HG02678 (cell line): ENCODE measurements around the gene PCDHGA10.
"Not testable (repeated sequence)": the region's sequence is repeated elsewhere in the genome, so short reads cannot be mapped to it uniquely, and the experiment has no call there.

Experiments used
- ATAC-seq: cut with Tn5 transposase; IDR thresholded peaks from one replicate; pipeline ENCODE4 v1.9.1; 2021; ENCODE audit warnings: mild to moderate bottlenecking, moderate library complexity; ENCODE audit not compliant: unreplicated experiment

PCDHGA10 gene

DNA sequence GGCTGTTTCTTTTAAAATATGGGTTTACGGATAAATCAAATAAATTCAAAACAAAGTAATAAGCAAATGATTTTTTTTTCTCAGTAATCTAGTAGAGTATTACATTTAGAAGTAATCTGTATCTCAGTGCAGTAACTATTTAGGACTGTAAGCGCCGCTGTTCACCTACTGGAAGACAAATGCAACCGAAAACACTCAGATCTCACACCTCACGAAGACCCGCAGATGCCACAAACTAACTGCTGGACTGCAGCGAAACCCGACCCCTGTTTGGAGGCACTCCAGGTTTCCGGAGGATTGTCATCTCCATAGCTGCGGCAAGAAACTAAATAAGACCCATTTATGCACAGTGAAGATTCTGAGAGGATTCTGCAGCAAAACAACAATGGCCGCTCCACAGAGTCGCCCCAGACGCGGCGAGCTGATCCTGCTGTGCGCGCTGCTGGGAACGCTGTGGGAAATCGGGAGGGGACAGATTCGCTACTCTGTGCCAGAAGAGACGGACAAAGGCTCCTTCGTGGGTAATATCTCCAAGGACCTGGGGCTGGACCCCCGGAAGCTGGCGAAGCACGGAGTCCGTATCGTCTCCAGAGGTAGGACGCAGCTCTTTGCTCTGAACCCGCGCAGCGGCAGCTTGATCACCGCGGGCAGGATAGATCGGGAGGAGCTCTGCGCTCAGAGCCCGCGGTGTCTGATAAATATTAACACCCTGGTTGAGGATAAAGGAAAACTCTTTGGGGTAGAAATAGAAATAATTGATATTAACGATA is 20.2 kb upstream of the PCDHGA10 start, which contains the start of gene PCDHGA8:
PCDHGA8 (plus strand) TSS at position 205 of the 770 bp plus-strand sequence; CDS start at position 386, 181 bp downstream.
- no peak for ATAC-seq

DNA sequence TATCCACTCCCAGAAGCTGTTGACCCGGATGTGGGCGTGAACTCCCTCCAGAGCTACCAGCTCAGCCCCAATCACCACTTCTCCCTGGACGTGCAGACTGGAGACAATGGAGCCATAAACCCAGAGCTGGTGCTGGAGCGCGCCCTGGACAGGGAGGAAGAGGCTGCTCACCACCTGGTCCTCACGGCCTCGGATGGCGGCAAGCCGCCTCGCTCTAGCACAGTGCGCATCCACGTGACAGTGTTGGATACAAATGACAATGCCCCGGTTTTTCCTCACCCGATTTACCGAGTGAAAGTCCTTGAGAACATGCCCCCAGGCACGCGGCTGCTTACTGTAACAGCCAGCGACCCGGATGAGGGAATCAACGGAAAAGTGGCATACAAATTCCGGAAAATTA is 19.5 kb upstream of the PCDHGA10 start:
- no peak for ATAC-seq

GRCh38 chr5:141394401-141395187 is 18.2 kb upstream of the PCDHGA10 start:
- ATAC-seq: not testable (repeated sequence)

- peak; percentile 97 for ATAC-seq
Observed at GRCh38 chr5:141397756-141398551, 14.8 kb upstream of the PCDHGA10 start, which contains the start of gene PCDHGB5. Gene PCDHGB5, plus strand, starts transcription at chr5:141397947. Its CDS starts 181 bp downstream, at chr5:141398128.

DNA sequence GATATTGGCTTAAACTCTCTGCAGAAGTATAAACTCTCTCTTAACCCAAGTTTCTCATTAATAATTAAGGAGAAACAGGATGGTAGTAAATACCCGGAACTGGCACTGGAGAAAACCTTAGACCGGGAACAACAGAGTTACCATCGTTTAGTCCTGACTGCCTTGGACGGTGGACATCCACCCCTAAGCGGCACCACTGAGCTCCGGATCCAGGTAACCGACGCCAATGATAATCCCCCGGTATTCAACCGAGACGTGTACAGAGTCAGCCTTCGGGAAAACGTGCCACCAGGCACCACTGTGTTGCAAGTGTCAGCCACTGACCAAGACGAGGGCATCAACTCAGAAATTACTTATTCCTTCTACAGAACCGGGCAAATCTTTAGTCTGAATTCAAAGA is 14.2 kb upstream of the PCDHGA10 start:
- no peak for ATAC-seq

GRCh38 chr5:141399555-141400258 is 13.1 kb upstream of the PCDHGA10 start:
- no peak for ATAC-seq

DNA sequence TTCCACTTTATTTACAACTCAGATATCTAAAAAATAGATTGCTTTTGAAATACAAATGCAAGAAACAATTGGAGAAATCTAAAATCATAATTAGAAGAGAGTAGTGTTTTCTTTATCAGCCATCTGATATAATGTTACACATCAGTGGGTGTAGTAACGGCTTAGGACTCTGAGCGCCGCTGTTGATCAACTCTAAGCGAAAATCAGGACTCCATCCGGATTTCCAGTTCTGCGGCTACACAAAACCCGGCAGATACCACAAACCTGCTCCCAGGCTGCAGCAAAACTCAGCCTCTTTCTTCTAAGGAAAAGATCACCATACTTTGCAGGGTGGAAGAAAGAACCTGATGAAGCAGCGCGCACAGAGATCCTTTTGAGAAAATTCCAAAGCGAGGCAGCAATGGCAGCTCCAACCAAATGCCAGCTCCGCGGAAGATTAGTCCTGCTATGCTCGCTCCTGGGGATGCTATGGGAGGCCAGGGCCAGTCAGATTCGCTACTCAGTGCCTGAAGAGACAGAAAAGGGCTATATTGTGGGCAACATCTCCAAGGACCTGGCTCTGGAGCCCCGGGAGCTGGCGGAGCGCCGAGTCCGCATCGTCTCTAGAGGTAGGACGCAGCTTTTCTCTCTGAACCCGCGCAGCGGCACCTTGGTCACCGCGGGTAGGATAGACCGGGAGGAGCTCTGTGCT is 10.1 kb upstream of the PCDHGA10 start, which contains the start of gene PCDHGA9:
PCDHGA9 (plus strand) TSS at position 226 of the 691 bp plus-strand sequence; CDS start at position 401, 175 bp downstream.
- ATAC-seq: no peak

GRCh38 chr5:141403387-141403786 is 9.4 kb upstream of the PCDHGA10 start:
- ATAC-seq: no peak

GRCh38 chr5:141407790-141408505 is 4.8 kb upstream of the PCDHGA10 start, which contains the start of gene PCDHGB6:
Gene PCDHGB6, plus strand, starts transcription at chr5:141408021. Its CDS starts 182 bp downstream, at chr5:141408203.
- ATAC-seq: peak; percentile 78

GRCh38 chr5:141409598-141410306 is 3.0 kb upstream of the PCDHGA10 start:
- ATAC-seq: no peak

DNA sequence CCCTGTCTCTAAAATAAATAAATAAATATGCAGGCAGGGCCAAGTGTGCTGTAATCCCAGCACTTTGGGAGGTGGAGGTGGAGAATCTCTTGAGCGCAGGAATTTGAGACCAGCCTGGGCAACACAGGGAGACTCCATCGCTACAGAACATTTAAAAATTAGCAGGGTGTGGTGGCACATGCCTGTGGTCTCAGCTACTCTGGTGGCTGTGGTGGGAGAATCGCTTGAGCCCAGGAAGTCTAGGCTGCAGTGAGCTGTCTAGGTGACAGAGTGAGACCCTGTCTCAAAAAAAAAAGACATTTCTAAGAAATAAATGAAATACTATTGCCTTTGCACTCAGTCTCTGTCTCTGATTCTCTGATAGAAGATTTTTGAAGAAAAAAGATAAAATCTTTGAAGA is 1.2 kb upstream of the PCDHGA10 start:
- no peak for ATAC-seq

DNA sequence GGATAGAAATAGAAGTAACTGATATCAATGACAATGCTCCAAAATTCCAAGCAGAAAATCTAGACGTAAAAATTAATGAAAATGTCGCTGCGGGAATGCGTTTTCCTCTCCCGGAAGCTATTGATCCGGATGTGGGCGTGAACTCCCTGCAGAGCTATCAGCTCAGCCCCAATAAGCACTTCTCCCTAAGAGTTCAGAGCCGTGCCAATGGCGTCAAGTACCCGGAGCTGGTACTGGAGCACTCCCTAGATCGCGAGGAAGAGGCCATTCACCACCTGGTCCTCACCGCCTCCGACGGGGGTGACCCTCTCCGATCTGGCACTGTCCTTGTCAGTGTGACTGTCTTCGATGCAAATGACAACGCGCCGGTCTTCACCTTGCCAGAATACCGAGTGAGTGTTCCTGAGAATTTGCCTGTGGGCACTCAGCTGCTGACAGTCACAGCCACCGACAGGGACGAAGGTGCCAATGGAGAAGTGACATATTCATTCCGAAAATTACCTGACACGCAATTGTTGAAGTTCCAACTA is 818 bp downstream of the PCDHGA10 start:
- no peak for ATAC-seq

GRCh38 chr5:141414548-141415274 is 1.9 kb downstream of the PCDHGA10 start:
- ATAC-seq: not testable (repeated sequence)

DNA sequence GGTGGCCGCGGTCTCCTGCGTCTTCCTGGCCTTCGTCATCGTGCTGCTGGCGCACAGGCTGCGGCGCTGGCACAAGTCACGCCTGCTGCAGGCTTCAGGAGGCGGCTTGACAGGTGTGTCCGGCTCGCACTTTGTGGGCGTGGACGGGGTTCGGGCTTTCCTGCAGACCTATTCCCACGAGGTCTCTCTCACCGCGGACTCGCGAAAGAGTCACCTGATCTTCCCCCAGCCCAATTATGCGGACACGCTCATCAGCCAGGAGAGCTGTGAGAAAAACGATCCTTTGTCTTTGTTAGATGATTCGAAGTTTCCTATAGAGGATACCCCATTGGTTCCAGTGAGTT is 2.5 kb downstream of the PCDHGA10 start:
- not testable (repeated sequence) for ATAC-seq

- ATAC-seq: peak; percentile 73
Observed at GRCh38 chr5:141417494-141418172, 4.8 kb downstream of the PCDHGA10 start, which contains the start of gene PCDHGB7. Gene PCDHGB7, plus strand, starts transcription at chr5:141417677. Its CDS starts 183 bp downstream, at chr5:141417860.

DNA sequence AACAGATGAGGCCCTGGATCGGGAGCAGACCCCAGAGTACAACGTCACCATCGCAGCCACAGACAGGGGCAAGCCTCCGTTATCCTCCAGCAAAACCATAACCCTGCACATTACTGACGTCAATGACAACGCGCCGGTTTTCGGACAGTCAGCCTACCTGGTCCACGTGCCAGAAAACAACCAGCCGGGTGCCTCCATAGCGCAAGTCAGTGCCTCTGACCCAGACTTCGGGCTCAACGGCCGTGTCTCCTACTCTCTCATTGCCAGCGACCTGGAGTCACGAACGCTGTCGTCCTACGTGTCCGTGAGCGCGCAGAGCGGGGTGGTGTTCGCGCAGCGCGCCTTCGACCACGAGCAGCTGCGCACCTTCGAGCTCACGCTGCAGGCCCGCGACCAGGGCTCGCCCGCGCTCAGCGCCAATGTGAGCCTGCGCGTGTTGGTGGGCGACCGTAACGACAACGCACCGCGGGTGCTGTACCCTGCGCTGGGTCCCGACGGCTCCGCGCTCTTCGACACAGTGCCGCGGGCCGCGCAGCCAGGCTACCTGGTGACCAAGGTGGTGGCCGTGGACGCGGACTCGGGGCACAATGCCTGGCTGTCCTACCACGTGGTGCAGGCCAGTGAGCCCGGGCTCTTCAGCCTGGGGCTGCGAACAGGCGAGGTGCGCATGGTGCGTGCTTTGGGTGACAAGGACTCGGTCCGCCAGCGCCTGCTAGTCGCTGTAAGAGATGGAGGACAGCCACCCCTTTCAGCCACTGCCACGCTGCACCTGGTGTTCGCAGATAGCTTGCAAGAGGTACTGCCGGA is 6.5 kb downstream of the PCDHGA10 start:
- no peak for ATAC-seq
